Lower leg skin (tissue), 4 donors: ENCODE data around the gene IL20RA. TPM values are rescaled to one million over a fixed set of nuclear protein-coding genes. Genes with fewer than 3 reads are reported as not detected.

ENCODE experiments used
- DNase-seq, 2 donors: peaks; one replicate each; pipeline ENCODE4 v3.0.0-alpha.2; 2019; ENCODE audit warnings: low spot score in 2 of 2
- H3K4me3 ChIP-seq: fragments of 200-600 bp; sonication (generic); 2 replicates; pipeline ENCODE4 v1.5.1; 2017; ENCODE audit warnings: mild to moderate bottlenecking, low read depth; ENCODE audit not compliant: poor library complexity, severe bottlenecking
- CTCF ChIP-seq, 3 donors: fragments of 450-650 bp; IDR thresholded peaks; one replicate each; pipeline ENCODE4 v1.5.1; 2016; ENCODE audit warnings: antibody characterized with exemption in 3 of 3, mild to moderate bottlenecking in 3 of 3, moderate library complexity in 2 of 3
- POLR2A ChIP-seq, 2 donors: fragments of 450-650 bp; IDR thresholded peaks; one replicate each; pipeline ENCODE4 v1.6.1; 2016 to 2017; ENCODE audit warnings: antibody characterized with exemption in 2 of 2, mild to moderate bottlenecking in 1 of 2, moderate library complexity in 1 of 2
- WGBS, 2 donors: methylation state at CpG; one replicate each; pipeline ENCODE4 v1.1.5; 2018; 5-methylcytosine and 5-hydroxymethylcytosine counted together
- intact Hi-C: fragments of 100-400 bp; cut with DNase I; formaldehyde crosslinking; loops from one replicate; pipeline ENCODE4 v1.15.0; 2023; ENCODE audit warnings: low total_unique reads
- total RNA-seq, 4 donors: library from RNA; depleted of rRNA; stranded (reverse); fragments of >200 nt; gene quantifications; one replicate each; pipeline ENCODE4 v1.1.0, GENCODE V29; 2016

IL20RA gene
- total RNA-seq, 4 donors from 2014 or later: 70.4 to 199 (median 146) TPM

DNA sequence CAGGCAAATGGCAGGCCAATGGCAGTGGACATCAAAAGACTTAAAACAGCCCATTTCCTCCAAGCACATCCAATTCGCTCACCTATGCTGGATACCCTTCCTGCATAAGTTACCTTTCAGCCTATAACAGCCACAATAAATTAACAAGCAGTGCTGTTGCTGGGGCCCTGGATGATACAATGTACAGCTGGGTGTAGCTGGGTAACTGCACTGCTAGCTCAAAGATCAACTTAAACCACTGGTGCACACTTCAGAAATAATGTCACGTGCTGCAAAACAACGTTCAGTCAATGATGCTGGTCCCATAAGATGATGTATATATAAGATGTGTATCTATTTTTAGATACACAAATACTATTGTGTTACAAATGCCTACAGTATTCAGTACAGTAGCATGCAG, 13.6 kb downstream of the IL20RA start:
- TF ChIP-seq POLR2A (IDR thresholded peaks at IDR 0.05) (no peak), CTCF (IDR thresholded peaks at IDR 0.05) (no peak)
- intact Hi-C loops: no loop called here
- DNase-seq: no peak
- 81 to 85% methylated on average over 3 of the region's 3 CpGs for WGBS, 2 donors
- no peak overlapping the region for H3K4me3 ChIP-seq

DNA sequence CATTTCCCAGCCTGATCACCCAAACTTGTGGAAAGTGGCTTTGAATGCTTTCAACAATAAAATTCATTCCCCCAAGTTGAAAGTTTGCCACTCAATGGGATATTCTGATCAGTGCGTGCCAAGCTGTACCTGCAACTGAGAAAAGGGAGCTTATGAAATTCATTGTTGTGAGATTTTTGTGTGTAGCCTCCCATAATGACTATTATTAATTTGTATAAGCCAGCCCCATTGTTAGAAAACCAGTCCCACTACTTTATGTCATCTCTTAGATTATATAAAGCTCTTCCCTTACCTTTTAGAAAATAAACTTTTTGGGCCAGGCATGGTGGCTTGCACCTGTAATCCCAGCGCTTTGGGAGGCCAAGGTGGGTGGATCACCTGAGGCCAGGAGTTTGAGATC, 15.9 kb downstream of the IL20RA start:
- intact Hi-C loops: no loop called here
- WGBS, 2 donors: 37 to 41% methylated on average over 2 of the region's 2 CpGs
- H3K4me3 ChIP-seq: no peak overlapping the region
- no peak for TF ChIP-seq CTCF (IDR thresholded peaks at IDR 0.05)
- TF ChIP-seq POLR2A (IDR thresholded peaks at IDR 0.05): no peak
- DNase-seq: no peak

DNA sequence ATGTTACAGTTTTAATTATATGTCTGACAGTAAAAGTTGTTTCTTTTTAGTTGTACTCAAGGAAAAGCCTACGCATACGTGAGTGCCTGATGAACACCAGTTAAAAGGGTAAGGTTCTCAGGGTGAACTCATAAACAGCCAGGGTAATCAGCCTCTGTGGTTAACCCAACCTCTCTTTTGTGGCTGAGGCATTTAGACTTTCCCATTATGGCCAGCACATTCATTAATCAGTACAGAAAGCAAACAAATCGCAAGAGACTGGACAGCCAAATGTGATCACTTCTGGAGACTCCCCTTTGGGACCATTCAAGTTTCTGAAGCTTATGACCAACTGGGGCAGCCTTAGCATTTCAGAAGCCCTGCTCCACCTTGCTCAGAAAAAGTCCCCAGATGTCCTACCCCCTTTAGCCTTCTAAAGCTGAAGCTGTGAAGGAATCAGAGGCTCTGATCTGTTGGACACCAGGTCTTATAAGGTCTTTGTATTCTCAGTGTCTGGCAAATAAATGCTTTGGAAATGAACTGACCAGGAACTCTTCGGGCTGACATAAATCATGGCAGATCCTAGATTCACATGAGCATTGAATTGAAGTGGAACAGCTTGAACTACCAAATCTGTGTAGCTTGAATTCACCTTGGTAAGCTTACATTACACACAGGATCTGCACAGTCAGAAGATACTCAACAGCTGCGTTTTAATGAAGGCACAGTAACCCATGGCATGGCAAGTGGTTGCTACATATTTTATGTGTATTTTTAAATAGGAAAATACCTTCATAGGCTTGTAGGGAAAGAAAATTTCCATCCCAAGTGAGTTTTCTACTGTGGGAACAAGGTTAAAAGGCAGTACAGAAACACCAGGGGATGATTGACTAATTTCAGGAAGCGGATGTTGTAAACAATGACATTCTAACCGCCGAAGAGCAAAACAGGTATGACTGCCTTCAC, 18.7 kb downstream of the IL20RA start:
- TF ChIP-seq POLR2A (IDR thresholded peaks at IDR 0.05) (no peak), CTCF (IDR thresholded peaks at IDR 0.05) (no peak)
- intact Hi-C loops: no loop called here
- H3K4me3 ChIP-seq: no peak overlapping the region
- 56 to 60% methylated on average over 8 of the region's 8 CpGs for WGBS, 2 donors
- DNase-seq: no peak

DNA sequence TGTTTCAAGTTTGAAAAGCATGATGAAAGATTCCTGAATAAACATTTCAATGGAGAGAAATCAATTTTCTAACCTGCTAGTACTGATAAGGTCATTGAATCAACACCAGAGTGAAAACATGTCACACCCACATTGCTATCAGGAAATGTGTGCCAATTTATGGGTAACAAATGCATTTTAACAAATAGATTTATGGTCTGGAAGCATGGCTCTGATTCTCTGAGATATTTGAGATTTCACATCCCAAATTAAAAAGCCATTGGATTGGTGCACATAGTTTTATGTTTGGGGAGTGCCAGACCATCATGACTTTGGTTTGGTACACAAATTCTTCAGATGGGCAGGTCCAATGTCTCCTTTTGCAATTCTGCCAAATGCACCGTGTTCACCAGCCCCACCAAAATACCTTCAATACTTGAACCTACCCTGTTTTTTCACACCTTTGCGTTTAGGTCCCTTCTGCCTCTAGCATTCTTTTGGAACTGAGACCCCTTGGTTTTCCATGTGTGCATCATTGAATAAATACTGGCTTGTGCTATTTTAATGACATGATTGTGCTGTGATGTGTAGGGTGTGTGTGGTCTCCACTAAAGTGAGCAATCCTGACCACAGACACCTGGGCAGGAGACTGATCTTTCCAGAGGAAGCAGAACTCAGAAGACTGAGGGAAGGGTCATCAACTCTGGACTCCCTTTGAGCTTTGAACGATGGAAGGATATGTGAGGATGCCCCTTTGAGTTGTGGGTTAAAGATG, 20.4 kb downstream of the IL20RA start:
- intact Hi-C loops: no loop called here
- no peak for TF ChIP-seq POLR2A (IDR thresholded peaks at IDR 0.05)
- no peak for TF ChIP-seq CTCF (IDR thresholded peaks at IDR 0.05)
- 48 to 57% methylated on average over 3 of the region's 3 CpGs for WGBS, 2 donors
- H3K4me3 ChIP-seq: no peak overlapping the region
- no peak for DNase-seq

DNA sequence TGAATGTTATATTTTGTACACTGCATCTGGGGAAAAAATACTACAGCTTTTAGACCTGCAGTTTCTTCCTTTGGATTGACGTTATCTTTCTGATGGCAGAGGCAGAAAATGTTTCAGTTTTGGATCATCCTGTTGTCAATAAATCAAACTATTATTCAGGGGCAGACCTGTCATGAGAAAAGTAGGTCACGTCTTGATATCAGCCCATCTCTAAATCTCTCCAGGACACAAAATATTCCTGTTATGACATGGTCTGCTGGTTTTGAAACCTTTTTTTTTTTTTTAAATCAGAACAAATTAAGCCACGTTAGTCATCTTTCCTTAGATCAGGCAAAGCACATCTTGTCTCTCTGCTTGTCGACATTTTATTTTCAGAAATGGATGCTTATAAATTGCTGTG, 24.0 kb downstream of the IL20RA start:
- TF ChIP-seq CTCF (IDR thresholded peaks at IDR 0.05) (no peak), POLR2A (IDR thresholded peaks at IDR 0.05) (no peak)
- intact Hi-C loops: no loop called here
- WGBS, 2 donors: 34 to 37% methylated on average over 4 of the region's 4 CpGs
- no peak for DNase-seq
- H3K4me3 ChIP-seq: no peak overlapping the region
